ENCODE data around the gene WSCD1. TPM values are rescaled to one million over a fixed set of nuclear protein-coding genes. Genes with fewer than 3 reads are reported as not detected.

WSCD1 gene
- polyA plus RNA-seq, 3 donors, result 1.2 to 1.9 (median 1.3) TPM

DNA sequence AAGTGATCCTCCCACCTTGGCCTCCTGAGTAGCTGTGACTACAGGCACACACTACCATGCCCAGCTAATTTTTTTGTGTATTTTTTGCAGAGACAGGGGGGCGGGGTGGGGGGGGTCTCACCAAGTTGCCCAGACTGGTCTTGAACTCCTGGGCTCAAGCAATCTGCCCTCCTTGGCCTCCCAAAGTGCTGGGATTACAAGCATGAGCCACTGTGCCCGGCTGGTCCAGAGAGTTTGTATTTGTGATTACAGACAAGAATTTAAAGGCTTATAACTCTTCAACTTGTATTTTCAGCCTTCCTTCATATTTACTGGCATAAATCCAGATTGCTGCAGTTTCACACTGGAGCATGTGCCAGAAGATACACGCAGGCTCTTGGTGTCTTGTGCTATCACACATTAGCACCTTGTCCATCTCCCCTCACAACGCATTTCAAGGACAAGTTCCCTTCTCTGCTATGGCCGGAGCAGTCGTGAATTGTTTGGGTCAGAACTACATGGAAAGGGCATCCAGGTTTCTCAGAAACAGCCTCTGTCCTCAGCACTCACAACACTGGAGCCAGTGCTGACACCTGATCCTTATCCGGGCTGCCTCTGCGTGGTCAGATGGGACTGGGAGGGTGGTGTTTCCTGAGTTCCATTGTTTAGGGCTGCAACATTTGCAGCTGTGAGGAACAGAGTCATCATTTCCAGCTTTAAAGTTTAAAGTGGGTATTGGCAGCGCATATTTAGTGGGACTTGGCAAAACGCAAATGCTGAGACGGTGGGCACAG, 28.1 kb downstream of the WSCD1 start:
- no peak overlapping the region for H3K27ac ChIP-seq (ENCODE audit: low read depth, low read length)
- 50 to 72% (median 56%) methylated on average over 11 of the region's 11 CpGs for WGBS, 3 donors

GRCh38 chr17:6098823-6099180, 28.6 kb downstream of the WSCD1 start:
- 53 to 88% (median 53%) methylated on average over 1 of the region's 1 CpG for WGBS, 3 donors

DNA sequence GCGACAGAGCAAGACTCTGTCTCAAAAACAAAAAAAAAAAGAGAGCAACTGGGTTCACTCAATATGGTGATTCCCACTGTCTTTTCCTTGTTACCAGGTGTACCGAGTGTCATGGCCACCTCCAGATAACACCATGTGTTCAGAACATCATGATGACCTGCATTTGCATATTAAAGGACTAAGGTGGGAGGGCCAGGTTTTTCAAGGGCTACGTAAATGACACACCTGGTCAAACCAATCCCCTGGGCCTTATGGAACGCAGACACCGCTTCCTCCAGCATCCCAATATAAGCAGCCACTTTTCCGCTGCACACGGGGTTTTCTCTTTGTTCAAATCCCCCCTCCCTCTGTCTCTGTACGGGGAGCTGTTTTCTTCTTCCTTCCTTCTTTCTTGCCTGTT, 29.3 kb downstream of the WSCD1 start:
- 79 to 89% (median 81%) methylated on average over 8 of the region's 8 CpGs for WGBS, 3 donors
- no peak overlapping the region for H3K27ac ChIP-seq (ENCODE audit: low read depth, low read length)

More at GRCh38 chr17:6098823-6099180, 28.6 kb downstream of the WSCD1 start:
- H3K27ac ChIP-seq (ENCODE audit: low read depth, low read length), result no peak overlapping the region

DNA sequence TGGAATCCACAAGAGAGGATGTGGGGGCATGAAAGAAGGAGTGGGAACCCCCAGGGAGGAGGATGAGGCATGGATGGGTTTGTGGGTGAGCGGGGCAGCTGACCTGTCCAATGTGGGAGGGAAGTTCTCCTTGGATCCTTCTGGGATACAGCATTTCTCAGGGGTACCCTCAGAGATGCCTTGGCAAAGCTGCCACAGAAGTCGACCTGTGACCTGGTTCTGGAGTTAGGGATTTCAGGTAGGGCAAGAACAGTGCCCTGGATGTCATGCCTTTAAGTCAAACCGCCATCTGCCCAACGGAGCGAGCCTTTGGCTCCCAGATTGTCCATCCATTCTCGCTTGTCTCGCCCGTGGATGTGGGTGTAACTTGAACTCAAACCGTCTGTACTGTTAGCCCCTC, 30.0 kb downstream of the WSCD1 start:
- 86 to 92% (median 89%) methylated on average over 9 of the region's 9 CpGs for WGBS, 3 donors

DNA sequence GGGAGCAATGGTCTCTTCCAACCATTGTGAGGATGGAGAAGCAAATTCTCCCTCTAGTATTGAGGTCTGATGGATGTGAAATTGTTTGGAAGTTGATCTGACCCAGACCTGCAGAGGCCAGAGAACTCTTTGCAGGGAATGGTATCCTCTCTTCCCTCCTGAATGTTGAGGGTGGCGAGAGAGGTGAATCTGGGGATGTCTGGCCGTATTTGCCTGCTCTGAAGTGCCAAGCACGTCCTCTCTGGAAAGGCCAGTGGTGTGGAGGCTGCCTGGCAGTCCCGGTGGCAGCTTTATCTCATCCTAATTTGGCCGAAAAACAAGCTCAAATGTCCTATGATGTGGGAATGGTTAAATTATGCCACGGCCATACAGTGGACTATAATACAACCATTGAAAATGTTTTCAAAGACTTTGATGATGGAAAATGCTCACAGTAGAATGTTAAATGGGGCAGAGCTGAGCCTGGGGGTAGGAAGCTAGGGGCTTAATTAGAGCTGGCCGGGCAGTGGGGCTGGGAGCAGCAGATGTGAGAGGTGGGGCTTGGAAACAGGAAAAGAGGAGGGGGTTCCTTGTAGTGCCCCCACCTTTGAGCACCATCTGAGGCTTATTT, 30.8 kb downstream of the WSCD1 start:
- WGBS, 3 donors, result 79 to 87% (median 83%) methylated on average over 7 of the region's 7 CpGs

More for the DNA sequence above, 30.0 kb downstream of the WSCD1 start:
- H3K27ac ChIP-seq (ENCODE audit: low read depth, low read length), result no peak overlapping the region

DNA sequence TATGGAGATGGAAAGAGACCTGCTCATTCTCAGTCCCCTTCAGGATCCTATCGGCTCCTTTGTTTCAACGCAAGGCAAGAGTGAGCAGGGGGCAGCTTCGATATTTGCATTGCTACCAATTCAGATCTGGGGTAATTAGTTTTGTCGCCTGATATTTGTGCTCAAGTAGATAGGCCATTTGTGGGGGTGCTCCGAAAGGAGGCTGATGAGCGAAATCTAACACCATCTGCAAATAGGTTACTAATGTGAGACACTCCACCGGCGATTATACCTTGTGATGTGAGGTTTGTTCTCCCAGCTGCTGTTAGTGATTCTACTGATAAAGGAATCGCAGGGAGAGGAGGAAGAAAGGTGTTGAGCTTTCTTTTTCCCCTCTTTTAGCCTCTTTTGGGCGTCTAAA, 31.5 kb downstream of the WSCD1 start:
- no peak overlapping the region for H3K27ac ChIP-seq (ENCODE audit: low read depth, low read length)
- WGBS, 3 donors, result 51 to 71% (median 58%) methylated on average over 10 of the region's 10 CpGs

More for the DNA sequence above, 30.8 kb downstream of the WSCD1 start:
- no peak overlapping the region for H3K27ac ChIP-seq (ENCODE audit: low read depth, low read length)

GRCh38 chr17:6102615-6103014, 32.4 kb downstream of the WSCD1 start:
- WGBS, 3 donors, result 60 to 73% (median 62%) methylated on average over 3 of the region's 3 CpGs

DNA sequence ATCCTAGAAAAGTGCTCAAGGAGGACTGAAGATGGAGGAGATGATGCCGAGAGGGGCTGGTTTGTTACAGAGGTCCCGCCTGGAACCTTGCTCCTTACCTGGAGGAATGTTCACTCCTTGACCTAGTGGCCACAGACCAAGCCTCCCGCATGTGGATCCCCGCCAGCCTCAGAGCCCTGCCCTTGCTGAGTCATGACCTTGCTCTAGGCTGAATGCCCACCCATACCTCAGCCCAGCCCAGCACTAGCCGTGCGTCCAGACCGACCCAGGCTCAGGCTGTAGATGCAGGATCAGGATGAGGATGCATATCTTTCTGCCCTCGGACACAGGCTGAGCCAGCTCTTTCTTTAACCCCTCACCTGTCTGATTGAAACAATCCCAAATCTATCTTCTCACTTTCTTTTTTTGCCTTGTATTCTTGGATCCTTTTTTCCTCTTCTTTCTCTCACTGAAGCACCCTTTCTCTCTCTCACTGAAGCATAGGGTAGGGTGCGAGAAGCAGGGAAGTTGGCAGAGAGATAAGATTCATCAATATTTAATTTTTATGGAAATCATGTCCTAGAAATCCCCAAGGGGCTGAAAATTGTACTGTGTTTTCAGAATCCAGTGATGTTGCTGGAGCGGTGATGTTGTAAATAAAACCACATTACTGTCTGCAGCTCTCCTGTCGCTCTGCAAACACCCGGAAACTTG, 34.9 kb downstream of the WSCD1 start:
- no peak overlapping the region for H3K27ac ChIP-seq (ENCODE audit: low read depth, low read length)
- 76 to 79% (median 77%) methylated on average over 12 of the region's 12 CpGs for WGBS, 3 donors

More at GRCh38 chr17:6102615-6103014, 32.4 kb downstream of the WSCD1 start:
- H3K27ac ChIP-seq (ENCODE audit: low read depth, low read length), result no peak overlapping the region

- no peak overlapping the region for H3K27ac ChIP-seq (ENCODE audit: low read depth, low read length)
- WGBS, 3 donors, result 62 to 75% (median 70%) methylated on average over 6 of the region's 6 CpGs
Observed at GRCh38 chr17:6105649-6106007, 35.4 kb downstream of the WSCD1 start.

- 79 to 90% (median 83%) methylated on average over 2 of the region's 2 CpGs for WGBS, 3 donors
- no peak overlapping the region for H3K27ac ChIP-seq (ENCODE audit: low read depth, low read length)
Observed at GRCh38 chr17:6106212-6106611, 36.0 kb downstream of the WSCD1 start.

DNA sequence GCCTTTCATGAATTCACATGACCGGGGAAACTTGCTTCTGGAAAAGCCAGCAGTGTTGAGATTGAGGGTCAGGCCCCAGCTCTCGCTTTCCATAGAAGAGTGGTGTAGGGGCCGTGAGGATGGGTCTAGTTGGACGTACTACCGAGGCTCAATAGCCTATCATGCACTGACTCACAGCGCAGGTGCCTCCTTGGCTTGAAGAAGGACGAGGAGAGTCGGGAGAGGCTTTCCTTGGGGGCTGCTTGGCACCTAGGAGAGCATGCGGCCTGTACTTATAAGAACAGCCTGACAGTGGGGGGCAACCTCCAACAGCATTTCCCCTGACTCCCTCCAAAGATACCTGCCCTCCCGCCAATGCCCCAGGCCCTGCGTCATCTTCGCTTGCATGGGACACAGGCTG, 37.6 kb downstream of the WSCD1 start:
- no peak overlapping the region for H3K27ac ChIP-seq (ENCODE audit: low read depth, low read length)
- 91 to 96% (median 93%) methylated on average over 12 of the region's 12 CpGs for WGBS, 3 donors

DNA sequence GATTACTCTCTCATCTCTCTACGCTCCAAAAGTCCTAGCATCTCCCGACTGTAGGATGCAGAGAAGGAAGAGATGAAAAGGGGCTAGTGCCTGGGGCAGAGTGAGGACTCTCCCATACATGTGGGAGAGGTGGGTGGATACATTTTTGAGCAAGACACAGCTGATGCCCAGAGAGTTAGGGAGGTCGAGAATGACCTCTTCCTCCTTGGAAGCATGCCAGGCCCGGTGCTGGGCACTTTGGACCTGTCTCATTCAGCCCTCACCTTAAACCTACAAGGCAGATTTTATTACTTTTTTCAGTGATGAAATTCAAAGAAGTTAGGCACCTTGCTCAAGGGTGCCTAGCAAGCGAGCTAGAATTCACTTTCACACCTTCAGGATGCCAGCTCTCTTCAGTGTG, 38.2 kb downstream of the WSCD1 start:
- WGBS, 3 donors, result 77 to 79% (median 78%) methylated on average over 5 of the region's 5 CpGs
- H3K27ac ChIP-seq (ENCODE audit: low read depth, low read length), result no peak overlapping the region

DNA sequence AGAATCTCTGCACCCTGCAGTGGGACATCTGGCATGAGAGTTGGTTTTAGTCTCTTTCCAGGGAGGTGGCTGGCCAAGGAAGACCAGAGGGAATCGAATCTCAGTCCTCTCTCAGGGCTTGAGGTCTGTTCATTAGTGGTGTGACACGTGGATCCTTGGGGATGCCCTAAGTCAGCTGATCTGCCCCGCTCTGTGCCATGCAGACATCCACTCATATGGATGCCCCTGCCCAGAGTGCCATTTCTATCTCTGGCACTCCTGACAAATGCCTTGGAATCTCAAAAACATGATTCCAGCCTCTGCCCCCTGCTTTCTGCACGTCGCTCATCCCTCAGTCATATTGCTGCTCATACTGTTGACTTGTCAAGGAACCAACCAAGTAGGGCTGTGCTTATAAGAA, 38.8 kb downstream of the WSCD1 start:
- WGBS, 3 donors, result 84 to 89% (median 88%) methylated on average over 5 of the region's 5 CpGs
- no peak overlapping the region for H3K27ac ChIP-seq (ENCODE audit: low read depth, low read length)

DNA sequence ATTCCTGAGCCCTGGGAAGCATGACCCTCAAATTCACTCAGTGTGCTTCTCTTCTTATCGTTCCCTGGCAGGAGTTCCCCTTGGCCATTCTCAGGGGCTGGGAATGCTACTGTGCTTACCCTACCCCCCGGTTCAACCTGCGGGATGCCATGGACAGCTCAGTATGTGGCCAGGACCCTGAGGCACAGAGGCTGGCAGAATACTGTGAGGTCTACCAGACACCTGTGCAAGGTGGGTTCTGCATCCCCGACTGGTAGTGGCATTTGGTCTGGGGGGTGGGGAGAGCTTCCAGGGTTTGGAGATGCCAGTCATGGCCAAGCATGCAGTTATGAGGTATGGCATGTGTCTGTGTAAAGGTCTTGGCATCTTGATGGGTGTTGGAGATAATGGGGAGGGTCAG, 39.4 kb downstream of the WSCD1 start:
- H3K27ac ChIP-seq (ENCODE audit: low read depth, low read length), result no peak overlapping the region
- 93 to 94% (median 94%) methylated on average over 4 of the region's 4 CpGs for WGBS, 3 donors

DNA sequence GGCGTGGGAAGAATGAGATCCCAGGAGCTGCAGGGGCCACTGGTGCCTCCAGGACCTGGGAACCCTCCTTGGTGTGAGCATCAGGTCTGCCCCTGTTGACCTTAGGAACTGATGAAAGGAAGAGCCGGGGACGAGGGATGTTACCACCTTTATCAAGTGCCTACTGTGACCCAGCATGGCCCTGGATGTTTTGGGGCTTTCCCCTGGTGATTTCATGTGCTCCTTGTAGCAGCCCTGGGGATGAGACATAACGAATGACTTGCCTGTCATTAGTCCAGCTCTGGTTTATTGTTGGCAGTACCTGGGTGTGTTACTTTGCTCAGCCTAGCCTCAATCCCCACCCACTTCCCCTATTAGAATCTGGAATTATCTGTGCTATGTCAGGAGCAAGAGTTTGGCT, 39.9 kb downstream of the WSCD1 start:
- no peak overlapping the region for H3K27ac ChIP-seq (ENCODE audit: low read depth, low read length)
- WGBS, 3 donors, result 80 to 81% (median 80%) methylated on average over 4 of the region's 4 CpGs

DNA sequence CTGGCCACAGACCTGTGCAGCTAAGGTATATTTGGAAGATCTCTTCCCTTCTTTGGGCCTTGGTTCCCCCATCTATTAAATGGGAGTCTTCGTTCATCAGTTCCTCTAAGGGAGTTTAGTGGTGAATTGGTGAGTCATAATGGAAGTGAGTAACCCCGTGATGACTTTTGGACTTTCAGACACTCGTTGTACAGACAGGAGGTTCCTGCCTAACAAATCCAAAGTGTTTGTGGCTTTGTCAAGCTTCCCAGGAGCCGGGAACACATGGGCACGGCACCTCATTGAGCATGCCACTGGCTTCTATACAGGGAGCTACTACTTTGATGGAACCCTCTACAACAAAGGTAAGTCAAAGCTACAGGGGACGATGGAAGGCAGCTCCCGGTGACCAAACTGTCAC, 40.4 kb downstream of the WSCD1 start:
- 88 to 96% (median 90%) methylated on average over 7 of the region's 7 CpGs for WGBS, 3 donors

DNA sequence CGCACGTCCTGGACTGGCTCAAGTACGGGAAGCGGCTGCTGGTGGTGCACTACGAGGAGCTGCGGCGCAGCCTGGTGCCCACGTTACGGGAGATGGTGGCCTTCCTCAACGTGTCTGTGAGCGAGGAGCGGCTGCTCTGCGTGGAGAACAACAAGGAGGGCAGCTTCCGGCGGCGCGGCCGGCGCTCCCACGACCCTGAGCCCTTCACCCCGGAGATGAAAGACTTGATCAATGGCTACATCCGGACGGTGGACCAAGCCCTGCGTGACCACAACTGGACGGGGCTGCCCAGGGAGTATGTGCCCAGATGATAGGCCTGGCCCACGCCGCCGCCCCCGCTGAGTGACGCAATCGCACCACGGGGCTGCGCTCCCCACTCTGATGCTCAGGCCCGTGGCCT, 50.2 kb downstream of the WSCD1 start:
- no peak overlapping the region for H3K27ac ChIP-seq (ENCODE audit: low read depth, low read length)
- 95 to 96% (median 95%) methylated on average over 34 of the region's 34 CpGs for WGBS, 3 donors

More for the DNA sequence above, 40.4 kb downstream of the WSCD1 start:
- no peak overlapping the region for H3K27ac ChIP-seq (ENCODE audit: low read depth, low read length)

- H3K27ac ChIP-seq (ENCODE audit: low read depth, low read length), result no peak overlapping the region
Observed at GRCh38 chr17:6124856-6125255, 54.7 kb downstream of the WSCD1 start.

DNA sequence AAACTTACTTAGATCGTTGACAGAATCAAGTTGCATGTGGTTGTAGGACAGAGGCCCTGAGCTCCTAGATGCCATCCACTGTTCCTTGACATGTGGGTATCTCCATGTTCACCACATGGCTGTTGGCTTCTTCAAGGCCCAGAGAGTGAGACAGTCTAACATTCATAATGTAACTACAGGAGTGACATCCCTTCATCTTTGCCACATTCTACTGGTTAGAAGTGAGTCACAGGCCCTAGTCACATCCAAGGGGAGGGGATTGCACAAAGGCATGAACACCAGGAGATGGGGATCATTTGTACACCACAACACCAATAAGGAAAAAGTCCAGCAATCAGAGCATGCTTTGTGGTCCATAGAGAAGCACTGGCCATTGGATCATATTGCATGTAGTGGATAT, 56.6 kb downstream of the WSCD1 start:
- 86 to 96% (median 92%) methylated on average over 1 of the region's 1 CpG for WGBS, 3 donors
- no peak overlapping the region for H3K27ac ChIP-seq (ENCODE audit: low read depth, low read length)

DNA sequence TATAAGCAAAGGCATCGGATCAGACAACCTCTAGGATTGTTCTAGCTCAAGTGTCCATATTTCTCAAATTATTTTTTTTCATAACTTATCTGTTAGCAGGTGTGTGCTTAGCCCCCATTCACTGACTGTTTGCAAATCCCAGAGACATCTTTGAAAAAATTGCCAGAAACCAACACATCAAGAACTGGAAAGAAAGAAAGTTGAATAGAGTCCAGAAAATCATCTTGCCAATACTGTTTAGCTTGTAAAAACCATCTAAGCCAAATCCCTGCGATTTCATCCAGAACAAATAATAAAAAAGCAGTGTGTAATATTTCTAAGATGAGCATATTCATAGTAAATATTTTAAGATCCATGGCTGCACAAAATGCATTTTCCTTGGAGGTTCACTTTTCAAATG, 64.5 kb downstream of the WSCD1 start:
- WGBS, 3 donors, result 74 to 85% (median 78%) methylated on average over 2 of the region's 2 CpGs

More for the DNA sequence above, 64.5 kb downstream of the WSCD1 start:
- no peak overlapping the region for H3K27ac ChIP-seq (ENCODE audit: low read depth, low read length)

All from adipose tissue (tissue), 3 donors.